HEK293T (cell line): ENCODE results near the gene DYNC1I1.
"Not testable (repeated sequence)": the region's sequence is repeated elsewhere in the genome, so short reads cannot be mapped to it uniquely, and the experiment has no call there.

Source experiments
- ARNT ChIP-seq: fragments of 450-650 bp; IDR thresholded peaks from 2 replicates; pipeline ENCODE4 v1.6.1; 2017; ENCODE audit warnings: mild to moderate bottlenecking
- FOXA1 ChIP-seq: fragments of 450-650 bp; IDR thresholded peaks from 2 replicates; pipeline ENCODE4 v1.6.1; 2016; ENCODE audit warnings: mild to moderate bottlenecking
- FOXK2 ChIP-seq: fragments of 450-650 bp; IDR thresholded peaks from 2 replicates; pipeline ENCODE4 v1.6.1; 2016; ENCODE audit warnings: mild to moderate bottlenecking
- FOXM1 ChIP-seq: fragments of 450-650 bp; IDR thresholded peaks from 2 replicates; pipeline ENCODE4 v1.6.1; 2017; ENCODE audit warnings: mild to moderate bottlenecking, borderline replicate concordance
- NFRKB ChIP-seq: fragments of 450-650 bp; IDR thresholded peaks from 2 replicates; pipeline ENCODE4 v1.6.1; 2016; ENCODE audit warnings: mild to moderate bottlenecking, moderate library complexity
- SP1 ChIP-seq: fragments of 450-650 bp; IDR thresholded peaks from 2 replicates; pipeline ENCODE4 v1.6.1; 2017
- SUZ12 ChIP-seq: fragments of 450-650 bp; IDR thresholded peaks from 2 replicates; pipeline ENCODE4 v1.6.1; 2016; ENCODE audit warnings: mild to moderate bottlenecking
- TARDBP ChIP-seq: fragments of 450-650 bp; IDR thresholded peaks from 2 replicates; pipeline ENCODE4 v1.6.1; 2016
- ZNF384 ChIP-seq: fragments of 450-650 bp; IDR thresholded peaks from 2 replicates; pipeline ENCODE4 v1.6.1; 2016

DNA sequence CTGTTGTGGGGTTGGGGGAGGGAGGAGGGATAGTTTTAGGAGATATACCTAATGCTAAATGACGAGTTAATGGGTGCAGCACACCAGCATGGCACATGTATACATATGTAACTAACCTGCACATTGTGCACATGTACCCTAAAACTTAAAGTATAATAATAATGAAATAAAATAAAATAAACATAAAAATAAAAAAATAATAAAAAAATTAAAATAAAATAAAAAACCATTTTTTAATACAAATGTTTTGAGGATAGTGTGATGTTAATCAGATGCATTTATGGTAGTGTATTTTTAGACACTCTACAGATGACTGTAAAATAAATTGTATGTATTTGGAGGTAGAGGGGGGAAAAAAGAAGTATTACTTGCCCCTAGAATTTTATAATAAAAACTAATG is 172.5 kb downstream of the DYNC1I1 start:
- not testable (repeated sequence) for TF ChIP-seq TARDBP, SP1, ARNT, ZNF384, FOXA1, FOXK2, SUZ12, FOXM1, NFRKB
